GM06990 (cell line): ENCODE data around the gene RPP14.
"Not testable (repeated sequence)": the region's sequence is repeated elsewhere in the genome, so short reads cannot be mapped to it uniquely, and the experiment has no call there.

Experiments used
- DNase-seq: peaks from one replicate; pipeline ENCODE4 v3.0.0-alpha.2; 2011; ENCODE audit not compliant: insufficient read length; ENCODE audit errors: extremely low read depth
- H3K27me3 ChIP-seq: replicated peaks from 2 replicates; pipeline ENCODE4 v1.6.0; 2011; ENCODE audit warnings: low read length; ENCODE audit not compliant: control insufficient read depth, insufficient read depth
- H3K36me3 ChIP-seq: 2 replicates; pipeline ENCODE4 v1.5.1; 2011; ENCODE audit warnings: low read length; ENCODE audit not compliant: control insufficient read depth, insufficient read depth
- H3K4me3 ChIP-seq: replicated peaks from 2 replicates; pipeline ENCODE4 v1.5.1; 2011; ENCODE audit warnings: low read depth, mild to moderate bottlenecking, control low read depth, low read length
- TF ChIP-seq, protein P1 (sequence below): IDR thresholded peaks from 2 replicates; pipeline ENCODE4 v1.5.1; 2011; ENCODE audit warnings: low read length, control low read depth, mild to moderate bottlenecking, inconsistent platforms; ENCODE audit not compliant: insufficient read depth, poor library complexity, severe bottlenecking

The RPP14 gene

DNA sequence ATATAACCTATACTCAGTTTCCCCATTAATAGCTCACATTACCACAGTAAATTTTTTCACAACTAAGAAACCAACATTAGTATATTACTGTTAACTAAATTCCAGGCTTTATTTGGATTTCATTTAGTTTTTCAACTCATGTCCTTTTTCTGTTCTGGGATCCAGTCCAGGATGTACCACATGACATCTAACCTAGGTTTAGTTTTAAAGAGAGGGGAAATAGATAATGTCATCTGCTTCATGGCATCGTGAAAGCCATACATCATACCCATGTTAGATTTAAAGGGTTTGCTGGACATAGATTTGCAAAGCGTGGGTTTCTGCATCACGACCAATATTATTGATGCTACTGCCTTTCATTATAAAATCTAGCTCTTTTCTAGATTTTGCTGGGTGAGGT, 33.2 kb upstream of the RPP14 start:
- no peak for DNase-seq
- Histone ChIP-seq H3K4me3 (no peak overlapping the region), H3K36me3 (peaks cover 2% of the 10 kb centered on the region), H3K27me3 (no peaks in the 10 kb centered on the region)
- TF ChIP-seq, protein P1, sequence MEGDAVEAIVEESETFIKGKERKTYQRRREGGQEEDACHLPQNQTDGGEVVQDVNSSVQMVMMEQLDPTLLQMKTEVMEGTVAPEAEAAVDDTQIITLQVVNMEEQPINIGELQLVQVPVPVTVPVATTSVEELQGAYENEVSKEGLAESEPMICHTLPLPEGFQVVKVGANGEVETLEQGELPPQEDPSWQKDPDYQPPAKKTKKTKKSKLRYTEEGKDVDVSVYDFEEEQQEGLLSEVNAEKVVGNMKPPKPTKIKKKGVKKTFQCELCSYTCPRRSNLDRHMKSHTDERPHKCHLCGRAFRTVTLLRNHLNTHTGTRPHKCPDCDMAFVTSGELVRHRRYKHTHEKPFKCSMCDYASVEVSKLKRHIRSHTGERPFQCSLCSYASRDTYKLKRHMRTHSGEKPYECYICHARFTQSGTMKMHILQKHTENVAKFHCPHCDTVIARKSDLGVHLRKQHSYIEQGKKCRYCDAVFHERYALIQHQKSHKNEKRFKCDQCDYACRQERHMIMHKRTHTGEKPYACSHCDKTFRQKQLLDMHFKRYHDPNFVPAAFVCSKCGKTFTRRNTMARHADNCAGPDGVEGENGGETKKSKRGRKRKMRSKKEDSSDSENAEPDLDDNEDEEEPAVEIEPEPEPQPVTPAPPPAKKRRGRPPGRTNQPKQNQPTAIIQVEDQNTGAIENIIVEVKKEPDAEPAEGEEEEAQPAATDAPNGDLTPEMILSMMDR, result no peak

DNA sequence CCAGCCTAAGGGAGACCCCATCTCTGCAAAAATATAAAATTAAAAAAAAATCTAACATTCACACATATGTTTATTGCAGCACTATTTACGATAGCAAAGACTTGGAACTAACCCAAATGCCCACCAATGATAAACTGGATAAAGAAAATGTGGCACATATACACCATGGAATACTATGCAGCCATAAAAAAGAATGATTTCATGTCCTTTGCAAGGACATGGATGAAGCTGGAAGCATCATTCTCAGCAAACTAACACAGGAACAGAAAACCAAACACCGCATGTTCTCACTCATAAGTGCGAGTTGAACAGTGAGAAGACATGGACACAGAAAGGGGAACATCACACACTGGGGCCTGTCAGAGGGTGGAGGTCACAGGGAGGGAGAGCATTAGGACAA, 32.7 kb upstream of the RPP14 start:
- not testable (repeated sequence) for H3K36me3 ChIP-seq, DNase-seq, H3K4me3 ChIP-seq, H3K27me3 ChIP-seq

GRCh38 chr3:58274027-58274614, 31.9 kb upstream of the RPP14 start:
- no peak overlapping the region for H3K4me3 ChIP-seq
- H3K36me3 ChIP-seq, result no peaks in the 10 kb centered on the region; the same call in none of the 2 replicates
- DNase-seq, result no peak
- TF ChIP-seq, protein P1, result no peak
- no peaks in the 10 kb centered on the region for H3K27me3 ChIP-seq

DNA sequence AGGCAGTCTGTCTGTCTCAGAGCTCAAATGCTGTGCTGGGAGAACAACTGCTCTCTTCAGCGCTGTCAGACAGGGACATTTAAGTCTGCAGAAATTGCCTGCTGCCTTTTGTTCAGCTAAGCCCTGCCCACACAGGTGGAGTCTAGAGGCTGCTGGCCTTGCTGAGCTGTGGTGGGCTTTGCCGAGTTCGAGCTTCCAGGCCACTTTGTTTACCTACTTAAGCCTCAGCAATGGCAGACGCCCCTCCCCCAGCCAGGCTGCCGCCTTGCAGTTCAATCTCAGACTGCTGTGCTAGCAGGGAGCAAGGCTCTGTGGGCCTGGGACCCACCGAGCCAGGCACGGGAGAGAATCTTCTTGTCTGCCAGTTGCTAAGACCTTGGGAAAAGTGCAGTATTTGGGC, 25.0 kb upstream of the RPP14 start:
- Histone ChIP-seq H3K27me3 (no peaks in the 10 kb centered on the region), H3K4me3 (no peak overlapping the region), H3K36me3 (peaks cover 4% of the 10 kb centered on the region)
- no peak for DNase-seq
- TF ChIP-seq, protein P1, result no peak

DNA sequence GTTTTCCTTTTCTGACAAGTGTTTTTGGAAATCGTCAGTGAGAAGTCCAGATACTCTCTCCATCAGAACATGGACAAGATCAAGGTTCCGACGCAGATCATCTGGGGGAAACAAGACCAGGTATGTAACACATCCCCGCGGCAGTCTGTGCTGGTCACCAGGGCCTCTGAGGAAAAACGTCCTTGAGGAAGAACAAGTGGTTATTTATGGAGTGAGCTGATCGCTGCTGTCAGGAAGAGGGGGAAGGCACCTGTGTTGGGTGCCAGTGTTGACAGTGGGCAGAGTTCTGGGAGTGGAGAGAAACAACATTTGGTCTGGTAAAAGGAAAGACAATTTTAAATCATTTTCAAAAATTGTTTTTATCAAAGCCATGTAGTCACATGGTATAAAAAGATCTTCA, 20.7 kb upstream of the RPP14 start:
- DNase-seq, result no peak
- Histone ChIP-seq H3K4me3 (no peak overlapping the region), H3K36me3 (peaks cover 4% of the 10 kb centered on the region), H3K27me3 (no peaks in the 10 kb centered on the region)
- TF ChIP-seq, protein P1, result no peak

DNA sequence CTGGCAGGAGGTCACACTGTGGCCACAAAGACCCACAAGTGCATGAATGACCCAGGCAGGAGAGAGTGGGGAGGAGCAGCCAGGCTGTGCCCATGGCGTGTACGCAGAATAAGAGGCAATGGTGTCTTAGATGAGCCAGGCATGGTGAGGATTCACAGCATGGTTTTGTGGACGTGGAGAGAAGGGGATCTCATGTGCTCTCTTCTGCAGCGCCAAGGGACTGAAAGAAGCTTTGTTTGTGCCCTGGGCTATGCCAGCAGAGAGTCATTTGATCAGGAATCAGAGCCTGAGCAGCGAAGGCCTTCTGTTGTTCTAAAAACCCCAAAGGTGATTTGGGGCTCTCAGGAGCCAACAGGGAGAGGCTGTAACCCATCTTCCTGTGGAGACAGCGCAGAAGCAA, 18.7 kb upstream of the RPP14 start:
- Histone ChIP-seq H3K4me3 (no peak overlapping the region), H3K27me3 (no peaks in the 10 kb centered on the region), H3K36me3 (peaks cover 4% of the 10 kb centered on the region)
- no peak for DNase-seq
- TF ChIP-seq, protein P1, result no peak
